Inferior parietal cortex (tissue), 1 donor: Measurements from ENCODE around the gene TMEM247.

Experiments
- DNase-seq: peaks from one replicate; pipeline ENCODE4 v3.0.0-alpha.2; 2016; ENCODE audit errors: extremely low spot score

The TMEM247 gene

DNA sequence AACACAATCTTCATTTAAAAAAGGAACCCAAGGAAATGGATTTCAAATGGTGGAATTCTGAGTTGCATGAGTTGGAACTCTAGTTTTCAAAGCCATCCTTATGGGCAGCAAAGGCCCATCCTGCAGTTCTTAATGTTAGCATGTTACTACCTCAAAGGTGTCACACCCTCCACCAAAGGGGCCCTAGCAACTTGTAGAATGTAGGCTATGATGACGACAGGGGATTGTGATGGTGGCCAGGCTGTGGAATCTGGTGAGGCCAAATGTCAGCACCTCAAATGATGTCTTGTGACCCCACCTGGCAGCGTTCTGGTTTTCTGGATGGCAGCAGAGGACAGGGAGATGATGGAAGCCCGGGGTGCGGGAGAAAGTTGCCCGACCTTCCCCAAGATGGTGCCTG is at the start of gene TMEM247:
Gene TMEM247 (plus strand): TSS at position 301 of the 400 bp plus-strand sequence.
- DNase-seq = no peak

DNA sequence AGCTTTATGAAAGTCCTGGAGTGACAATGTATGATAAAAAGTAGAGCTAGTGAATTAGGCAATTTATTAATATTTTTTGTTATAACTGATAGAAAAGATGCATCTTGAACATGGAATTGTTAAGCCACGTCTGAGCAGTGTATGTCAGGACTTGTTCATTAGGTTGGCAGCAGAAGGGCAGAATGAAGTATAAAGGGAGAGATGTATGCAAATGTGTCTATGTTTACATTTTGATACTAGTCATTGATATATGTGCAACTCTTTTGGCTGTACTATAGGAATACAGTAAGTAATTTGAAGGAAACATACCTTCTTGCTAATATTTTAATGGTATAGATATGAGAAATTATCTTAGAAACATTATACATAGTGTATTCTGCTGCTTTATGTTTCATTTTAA is 49.0 kb upstream of the TMEM247 start:
- DNase-seq = no peak

DNA sequence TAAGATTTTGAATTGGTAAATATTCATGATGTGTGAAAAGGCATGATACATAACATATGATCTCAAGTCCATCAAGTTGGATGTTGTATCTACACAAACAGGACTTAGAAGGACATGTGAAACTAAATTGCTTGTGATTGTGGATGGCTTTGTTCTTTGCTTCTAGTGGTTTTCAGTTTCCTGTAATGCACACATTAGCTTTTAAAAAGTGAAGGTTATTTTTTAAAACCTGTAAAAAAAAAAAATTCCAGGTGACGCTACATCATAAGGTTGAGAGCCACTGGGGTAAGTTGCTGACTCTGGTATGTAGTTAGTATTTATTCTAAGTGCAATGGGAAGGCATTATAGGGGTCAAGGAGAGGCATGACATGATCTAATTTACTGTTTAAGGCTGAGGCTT is 48.4 kb upstream of the TMEM247 start:
- no peak for DNase-seq

DNA sequence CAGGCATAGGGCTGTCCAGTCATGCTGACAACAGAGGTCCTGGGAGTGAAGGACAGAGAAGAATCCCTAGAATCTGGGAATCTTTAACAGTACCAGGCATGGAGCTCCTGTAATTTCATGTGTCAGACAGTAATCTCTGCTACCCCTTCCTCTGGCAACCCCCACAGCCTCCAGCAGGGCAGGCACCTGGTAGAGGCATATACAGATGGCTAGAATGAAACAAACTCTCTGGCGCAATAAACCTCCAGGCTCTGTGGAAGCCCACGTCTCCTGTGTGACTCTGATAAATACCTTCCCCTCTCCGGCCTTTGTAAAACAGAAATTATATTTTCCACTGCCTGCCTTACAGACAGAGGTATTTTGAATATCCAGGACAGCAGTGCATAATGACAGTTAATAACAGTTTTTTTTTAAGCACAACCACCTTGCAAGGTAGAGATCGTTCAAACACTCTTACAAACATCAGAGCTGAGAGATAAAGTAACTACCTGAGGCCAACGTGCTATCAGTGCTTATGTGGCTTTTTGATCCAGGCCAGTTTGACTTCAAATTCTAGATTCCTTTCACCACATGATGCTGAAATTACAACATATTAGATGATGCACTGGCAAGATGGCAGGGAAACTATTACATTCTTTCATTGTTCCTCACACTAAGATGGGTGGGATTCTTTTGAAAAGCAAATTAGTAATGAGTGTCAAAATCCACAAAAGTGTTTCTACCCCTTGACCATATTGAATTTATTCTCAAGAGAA is 47.7 kb upstream of the TMEM247 start:
- DNase-seq = no peak

DNA sequence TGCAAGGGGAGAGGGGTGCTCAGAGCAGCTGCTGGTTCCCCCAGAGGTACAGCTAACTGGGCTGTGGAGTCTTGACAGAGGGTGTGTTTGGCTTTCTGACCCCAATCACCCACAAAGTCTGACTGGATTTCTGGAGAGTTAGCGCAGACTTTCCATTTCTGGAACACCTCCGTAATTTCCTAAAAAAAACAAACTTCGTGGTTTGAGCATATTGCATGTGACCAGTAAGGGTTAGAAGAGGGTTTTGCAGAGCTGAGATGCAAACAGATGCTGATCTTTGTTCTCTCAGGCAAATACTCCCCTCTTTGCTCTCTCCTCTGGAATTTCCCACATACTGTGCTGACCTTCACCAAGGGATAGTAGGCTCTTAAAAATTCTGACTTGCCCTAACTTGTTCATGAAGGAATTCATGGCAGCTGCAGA is 44.5 kb upstream of the TMEM247 start:
- no peak for DNase-seq

DNA sequence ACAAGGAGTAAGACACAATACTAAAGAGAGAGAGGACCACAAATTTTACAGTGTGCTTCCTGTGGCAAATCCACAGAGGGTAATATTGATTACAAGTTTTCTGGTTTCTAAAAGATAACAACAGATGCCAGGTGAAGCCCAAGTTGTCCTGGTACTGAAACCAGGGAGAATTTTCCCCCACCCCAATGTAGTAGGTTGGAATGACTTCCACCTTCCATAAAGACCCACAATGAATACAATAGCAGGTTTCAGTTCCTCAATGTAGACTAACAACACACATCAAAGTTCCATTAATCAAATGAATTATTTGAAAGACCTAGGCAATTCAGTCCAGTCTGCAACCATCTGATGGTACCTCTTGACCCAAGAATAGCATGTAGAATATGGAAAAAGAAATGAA is 44.0 kb upstream of the TMEM247 start:
- DNase-seq = no peak

DNA sequence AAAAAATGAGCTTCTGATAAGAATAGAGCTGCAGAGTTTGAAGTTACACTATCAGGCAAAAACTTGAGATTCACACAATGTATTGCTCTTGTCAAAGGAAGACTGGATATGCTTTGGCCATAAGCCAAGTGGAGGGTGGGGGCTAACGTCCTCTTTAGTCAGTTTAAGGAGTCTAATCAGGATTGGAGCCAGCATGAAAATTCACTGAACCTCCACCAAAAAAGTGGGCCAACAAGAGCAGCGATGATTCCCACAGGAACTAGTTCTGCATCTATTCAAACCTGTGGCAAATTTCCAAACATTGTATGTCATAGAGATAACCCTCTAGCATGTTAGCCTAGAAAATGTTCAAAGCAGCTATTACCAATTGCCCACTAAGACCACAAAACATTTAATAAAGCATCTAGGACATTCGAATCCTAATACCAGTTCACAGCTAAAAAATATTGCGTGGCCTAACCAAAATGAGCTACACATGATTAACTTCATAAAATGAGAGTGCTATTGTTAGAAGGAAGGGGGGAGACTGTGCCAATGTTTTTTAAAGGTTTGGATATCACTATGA is 43.5 kb upstream of the TMEM247 start:
- no peak for DNase-seq

DNA sequence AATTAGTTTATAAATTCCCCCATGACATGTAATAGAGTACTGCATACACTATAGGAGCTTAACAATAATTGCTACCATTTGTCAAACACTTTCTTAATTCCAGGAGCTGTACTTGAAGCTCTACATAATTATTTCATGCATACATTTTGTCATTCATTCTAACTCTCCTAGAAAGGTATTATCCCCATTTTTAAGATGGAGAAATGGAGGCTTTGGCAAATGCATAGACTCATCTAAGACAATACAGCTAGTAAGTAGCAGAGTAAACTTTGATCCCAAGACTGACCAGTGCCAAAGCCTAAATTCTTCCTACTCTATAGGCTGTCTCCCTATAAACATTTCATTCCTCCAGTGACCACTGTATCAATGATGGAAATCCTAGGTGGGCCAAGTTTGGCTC is 42.6 kb upstream of the TMEM247 start:
- DNase-seq = no peak

DNA sequence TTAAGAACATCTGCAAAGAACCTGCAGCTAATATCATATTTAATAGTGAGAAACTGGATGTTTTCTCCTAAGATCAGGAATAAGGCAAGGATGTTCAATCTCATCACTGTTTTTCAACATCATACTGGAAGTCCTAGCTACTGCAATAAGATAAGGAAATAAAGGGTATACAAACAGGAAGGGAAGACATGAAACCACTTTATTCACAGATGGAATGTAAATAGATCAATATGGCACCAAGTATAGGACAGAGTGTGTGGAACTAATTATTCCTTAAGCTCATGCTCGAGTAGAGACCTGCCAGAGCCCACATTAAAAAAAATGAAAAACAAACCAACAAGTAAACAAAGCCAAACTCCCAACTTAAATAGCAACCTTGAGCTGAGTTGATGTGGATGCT is 41.3 kb upstream of the TMEM247 start:
- DNase-seq = no peak

DNA sequence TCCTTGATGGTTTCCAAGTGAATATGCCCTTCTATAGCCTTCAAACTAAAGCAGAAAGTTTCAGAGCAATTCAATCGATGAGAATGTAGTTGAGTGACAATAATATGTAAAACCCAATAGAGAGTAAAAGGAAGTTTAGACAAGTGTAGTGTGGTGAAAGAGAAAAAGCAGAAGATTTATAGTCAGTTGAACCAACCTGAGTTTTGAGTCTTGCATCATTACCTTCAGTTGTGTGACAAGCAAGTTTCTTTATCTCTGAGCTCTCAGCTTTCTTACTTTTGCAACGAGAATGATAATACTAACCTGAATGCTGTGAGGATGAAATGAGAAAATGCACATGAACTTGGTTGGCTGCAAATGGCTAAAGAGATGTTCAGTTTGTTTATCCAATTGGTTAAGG is 40.6 kb upstream of the TMEM247 start:
- no peak for DNase-seq

DNA sequence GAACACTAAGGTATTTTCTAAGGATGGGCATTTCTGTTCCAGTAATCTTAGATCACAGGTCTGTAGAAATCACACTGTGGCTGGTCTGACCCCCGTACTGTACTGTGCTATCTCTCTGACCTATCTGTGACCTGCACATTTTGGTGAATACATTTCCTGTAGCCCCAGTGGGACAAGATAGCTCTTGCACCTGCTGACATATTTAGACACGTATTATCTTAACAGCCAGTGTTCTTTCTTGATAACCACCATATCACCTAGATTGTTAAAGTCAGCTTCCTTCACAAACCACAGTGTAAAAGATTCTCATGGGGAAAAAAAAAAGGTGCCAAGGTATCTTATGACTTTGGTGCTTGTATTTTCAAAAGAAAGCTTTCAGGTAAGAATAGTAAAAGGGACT is 39.8 kb upstream of the TMEM247 start:
- no peak for DNase-seq

DNA sequence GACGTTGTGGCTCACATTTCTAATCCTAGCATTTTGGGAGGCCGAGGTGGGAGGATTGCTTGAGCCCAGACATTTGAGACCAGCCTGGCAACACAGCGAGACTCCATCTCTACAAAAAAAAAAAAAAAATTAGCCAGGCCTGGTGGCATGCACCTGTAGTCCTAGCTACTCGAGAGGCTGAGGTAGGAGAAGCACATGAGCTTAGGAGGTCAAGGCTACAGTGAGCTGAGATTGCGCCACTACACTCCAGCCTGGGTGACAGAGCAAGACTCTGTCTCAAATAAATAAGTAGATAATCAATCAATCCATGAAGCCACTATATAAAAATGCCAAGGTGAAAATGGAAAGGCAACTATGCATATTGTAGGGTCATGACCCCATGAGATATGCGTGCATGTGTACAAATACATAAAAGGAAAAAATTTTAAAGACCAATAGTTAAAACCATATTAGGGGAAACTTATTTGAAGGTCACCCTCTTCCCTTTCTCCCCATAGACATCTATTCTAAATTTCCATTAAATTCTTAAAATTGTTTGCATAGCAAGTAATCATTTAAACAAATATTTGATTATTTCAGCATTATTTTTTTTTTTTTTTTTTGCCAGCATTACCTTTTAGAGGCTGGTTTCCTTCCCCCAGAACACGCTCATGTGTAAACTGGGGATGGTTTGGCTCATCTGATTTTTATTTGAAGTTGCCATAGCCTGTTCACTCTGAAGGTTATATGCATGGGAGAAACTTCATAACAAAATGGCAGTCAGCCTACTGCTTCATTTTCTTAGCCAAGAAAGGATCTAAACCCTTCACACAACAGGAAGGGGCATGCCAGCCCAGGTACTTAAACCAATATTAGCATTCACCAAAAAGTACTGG is 37.3 kb upstream of the TMEM247 start:
- DNase-seq = no peak

DNA sequence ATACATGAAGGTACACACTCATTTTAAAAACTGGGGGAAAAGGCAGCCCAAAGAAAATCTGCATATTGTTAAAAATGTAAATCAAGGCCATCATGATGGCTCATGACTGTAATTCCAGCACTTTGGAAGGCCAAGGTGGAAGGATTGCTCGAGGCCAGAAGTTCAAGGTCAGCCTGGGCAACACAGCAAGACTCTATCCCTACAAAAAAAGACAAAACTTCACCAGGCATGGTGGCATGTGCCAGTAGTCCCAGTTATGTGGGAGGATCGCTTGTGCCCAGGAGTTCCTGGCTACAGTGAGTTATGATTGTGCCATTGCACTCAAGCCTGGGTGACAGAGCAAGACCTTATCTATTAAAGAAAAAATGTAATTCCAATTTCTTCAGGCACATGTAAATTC is 34.6 kb upstream of the TMEM247 start:
- DNase-seq = no peak

DNA sequence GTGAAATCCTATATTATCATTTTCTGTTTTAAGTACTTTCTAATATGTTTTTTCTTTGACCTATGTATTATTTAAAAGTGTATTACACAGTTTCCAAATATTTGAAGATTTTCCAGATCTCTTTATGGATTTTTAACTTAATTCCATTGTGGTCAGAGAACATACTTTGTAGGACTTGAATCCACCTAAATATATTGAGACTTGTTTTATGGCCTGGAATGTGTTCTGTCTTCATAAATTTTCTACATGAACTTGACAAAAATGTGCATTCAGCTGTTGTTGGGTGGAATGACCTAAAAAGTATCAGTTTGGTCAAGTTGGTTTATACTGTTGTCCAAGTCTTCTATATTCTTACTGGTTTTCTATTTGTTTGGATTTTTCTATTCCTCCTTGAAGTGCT is 33.8 kb upstream of the TMEM247 start:
- DNase-seq = no peak

DNA sequence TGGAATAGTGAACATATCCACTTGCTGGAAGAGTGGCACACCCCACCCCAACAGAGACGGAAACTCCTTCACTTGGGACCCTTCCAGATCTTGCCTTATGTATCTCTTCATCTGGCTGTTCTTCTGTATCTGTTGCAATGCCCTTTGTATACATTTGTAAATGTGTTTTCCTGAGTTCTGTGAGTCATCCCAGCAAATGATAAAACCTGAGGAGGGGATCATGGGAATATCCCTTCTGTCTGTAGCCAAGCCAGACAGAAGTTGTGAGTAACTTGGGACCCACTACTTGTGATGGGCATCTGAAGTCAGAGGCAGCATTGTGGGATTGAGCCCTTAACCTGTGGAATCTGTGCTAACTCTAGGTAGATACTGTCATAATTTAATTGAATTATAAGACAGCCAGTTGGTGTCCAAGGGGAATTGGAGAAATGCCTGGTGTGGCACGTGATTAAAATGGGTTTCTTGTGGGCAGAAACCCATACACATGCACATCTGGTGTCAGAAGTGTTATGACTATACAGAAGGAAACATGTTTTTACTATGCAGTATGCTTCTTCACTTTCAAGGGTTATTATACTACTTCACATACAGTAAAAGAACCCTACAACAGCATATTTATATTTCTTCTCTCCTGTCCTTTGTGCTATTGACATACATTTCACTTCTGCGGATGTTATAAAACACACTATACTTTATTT is 32.3 kb upstream of the TMEM247 start:
- no peak for DNase-seq

DNA sequence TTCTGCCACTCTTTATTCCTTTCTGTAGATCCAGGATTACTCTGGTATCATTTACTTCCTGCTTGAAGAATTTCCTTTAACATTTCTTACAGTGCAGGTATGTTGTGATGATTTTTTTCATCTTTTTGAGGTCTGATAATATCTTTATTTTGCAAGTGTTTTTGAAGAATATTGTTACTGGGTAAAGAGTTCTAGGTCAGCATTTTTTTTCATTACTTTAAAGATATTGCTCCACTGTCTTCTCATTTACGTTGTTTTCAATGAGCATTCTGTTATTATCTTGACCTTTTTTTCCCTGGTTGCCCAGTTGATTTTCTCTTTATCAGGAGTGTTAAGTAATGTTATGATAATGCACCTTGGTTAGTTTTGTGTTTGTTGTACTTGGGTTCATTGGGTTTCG is 31.7 kb upstream of the TMEM247 start:
- no peak for DNase-seq

DNA sequence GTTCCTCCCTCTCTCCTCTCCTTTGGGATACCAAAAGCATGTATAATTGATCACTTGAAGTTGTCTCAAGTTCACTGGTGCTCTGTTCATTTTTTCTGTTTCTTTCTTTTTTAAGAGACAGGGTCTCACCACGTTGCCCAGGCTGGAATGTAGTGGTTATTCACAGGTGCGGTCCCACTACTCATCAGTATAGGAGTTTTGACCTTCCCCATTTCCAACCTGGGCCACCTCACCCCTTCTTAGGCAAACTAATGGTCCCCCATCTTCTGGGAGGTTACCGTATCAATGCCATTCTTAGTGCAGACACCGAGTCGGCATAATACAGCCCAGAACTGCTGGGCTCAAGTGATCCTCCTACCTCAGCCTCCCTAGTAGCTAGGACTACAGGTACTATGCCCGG is 31.3 kb upstream of the TMEM247 start:
- no peak for DNase-seq

DNA sequence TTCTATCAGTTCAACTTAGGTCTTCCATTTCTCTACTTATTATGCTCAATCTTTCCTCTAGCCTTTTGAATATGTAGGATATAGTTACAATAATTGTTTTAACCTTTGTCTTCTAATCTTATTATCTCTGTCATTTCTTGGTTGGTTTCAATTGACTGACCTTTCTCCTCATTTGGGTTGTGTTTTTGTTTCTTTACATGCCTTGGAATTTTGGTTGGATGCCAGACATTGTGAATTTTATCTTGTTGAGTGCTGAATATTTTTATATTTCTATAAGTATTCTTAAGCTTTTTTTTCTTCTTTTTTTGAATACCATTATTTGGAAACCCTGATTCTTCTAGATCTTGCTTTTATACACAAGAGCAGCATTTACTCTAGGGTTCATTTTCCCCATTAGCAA is 30.7 kb upstream of the TMEM247 start:
- no peak for DNase-seq

DNA sequence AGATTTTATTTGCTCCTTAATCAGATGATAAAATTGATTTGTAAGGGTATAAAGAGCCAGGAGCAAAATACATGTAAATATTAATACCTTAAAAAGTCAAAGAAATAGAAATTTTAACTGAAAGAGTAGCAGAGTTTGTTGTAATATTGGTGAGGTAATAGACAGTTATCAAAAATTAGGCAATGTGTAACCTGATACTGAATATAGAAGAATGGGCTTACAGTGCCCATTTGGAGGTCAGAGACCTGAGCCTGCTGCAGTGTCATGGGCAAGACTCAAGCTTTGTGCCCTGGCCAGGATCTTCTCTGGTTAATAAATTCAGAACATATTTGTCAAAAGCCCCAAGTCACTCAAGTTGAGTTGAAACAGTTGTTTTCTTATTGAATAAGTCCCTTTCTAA is 29.7 kb upstream of the TMEM247 start:
- DNase-seq = no peak

DNA sequence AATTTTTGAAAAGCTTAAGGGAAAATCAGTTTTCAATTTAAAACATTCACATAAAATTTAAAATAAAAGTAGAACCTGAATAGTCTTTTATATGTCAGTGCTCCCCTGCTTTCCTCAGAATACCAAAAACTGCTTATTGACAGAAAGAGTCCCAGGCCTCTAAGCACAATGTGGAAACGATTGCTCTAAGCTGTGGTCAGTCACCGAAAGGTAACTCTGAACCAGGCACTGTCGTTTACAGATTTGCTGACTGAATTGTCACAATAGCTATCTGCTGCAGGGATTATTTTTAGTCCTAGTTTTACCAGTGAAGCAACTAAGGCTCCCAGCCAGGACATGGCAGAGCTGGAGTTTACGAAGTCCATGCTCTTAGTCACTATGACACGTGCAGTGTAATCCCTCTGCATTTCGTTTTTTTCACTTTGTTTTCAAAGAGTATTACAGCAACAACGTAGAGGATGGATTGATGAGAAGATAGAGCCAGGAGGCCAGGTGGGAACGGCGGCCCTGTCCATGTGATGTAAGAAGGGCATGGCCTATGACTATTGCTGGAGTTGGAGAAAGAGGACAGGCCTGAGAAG is 28.1 kb upstream of the TMEM247 start:
- no peak for DNase-seq

DNA sequence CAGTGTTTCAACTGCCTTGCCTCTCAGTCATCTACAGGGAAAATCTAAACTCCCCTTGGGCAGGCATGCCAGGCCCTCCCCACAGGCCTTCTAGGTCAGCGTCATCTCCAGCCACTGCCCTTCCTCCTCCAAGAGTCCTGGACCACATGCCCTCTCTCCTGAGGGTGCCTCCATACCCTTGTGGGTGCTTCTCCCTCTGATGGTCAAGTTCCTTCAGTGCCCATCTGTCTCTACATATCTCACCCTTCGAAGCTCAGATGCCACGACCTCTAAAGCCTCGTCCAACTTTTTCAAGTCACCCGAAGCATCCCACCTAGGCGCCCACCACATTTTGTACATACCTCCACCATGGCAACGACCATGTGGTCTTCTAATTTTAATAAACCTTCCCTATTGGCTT is 22.6 kb upstream of the TMEM247 start:
- DNase-seq = no peak
